NCI-H2196 (cell line): ENCODE measurements around the gene AJAP1.
A peak's percentile ranks its signal among the peaks of the same experiment; 100 is the strongest.

Source experiments
- DNase-seq: peaks from one replicate; lab custom pipeline; 2025; ENCODE audit not compliant: unreplicated experiment; lab: John Stamatoyannopoulos, UW

AJAP1 gene

GRCh38 chr1:4729090-4729471 lies 74.7 kb downstream of the AJAP1 start:
- DNase-seq = no peak

- no peak for DNase-seq
These were observed 75.7 kb downstream of the AJAP1 start for GRCh38 chr1:4730078-4730477.

GRCh38 chr1:4733446-4734177 lies 79.2 kb downstream of the AJAP1 start:
- DNase-seq = no peak

GRCh38 chr1:4734219-4734618 lies 79.8 kb downstream of the AJAP1 start:
- DNase-seq = no peak

- no peak for DNase-seq
These were observed 80.4 kb downstream of the AJAP1 start for GRCh38 chr1:4734791-4735190.

GRCh38 chr1:4736254-4736653 lies 81.8 kb downstream of the AJAP1 start:
- no peak for DNase-seq

- DNase-seq = no peak
These were observed 87.5 kb downstream of the AJAP1 start for GRCh38 chr1:4741876-4742423.

GRCh38 chr1:4743978-4744750 lies 89.8 kb downstream of the AJAP1 start:
- DNase-seq = no peak

GRCh38 chr1:4745560-4745959 lies 91.2 kb downstream of the AJAP1 start:
- peak; percentile 13 for DNase-seq

- no peak for DNase-seq
These were observed 95.0 kb downstream of the AJAP1 start for GRCh38 chr1:4749406-4749805.

- no peak for DNase-seq
These were observed 95.8 kb downstream of the AJAP1 start for GRCh38 chr1:4750177-4750576.

- no peak for DNase-seq
These were observed 97.7 kb downstream of the AJAP1 start for GRCh38 chr1:4752059-4752458.

GRCh38 chr1:4754816-4755215 lies 100.4 kb downstream of the AJAP1 start:
- DNase-seq = no peak

- no peak for DNase-seq
These were observed 101.0 kb downstream of the AJAP1 start for GRCh38 chr1:4755301-4755845.

- DNase-seq = no peak
These were observed 101.6 kb downstream of the AJAP1 start for GRCh38 chr1:4755864-4756504.

- DNase-seq = no peak
These were observed 102.6 kb downstream of the AJAP1 start for GRCh38 chr1:4756851-4757580.

- DNase-seq = no peak
These were observed 105.3 kb downstream of the AJAP1 start for GRCh38 chr1:4759671-4760070.

- DNase-seq = no peak
These were observed 105.7 kb downstream of the AJAP1 start for GRCh38 chr1:4760088-4760487.

- no peak for DNase-seq
These were observed 106.9 kb downstream of the AJAP1 start for GRCh38 chr1:4761324-4761723.

GRCh38 chr1:4762146-4762545 lies 107.7 kb downstream of the AJAP1 start:
- DNase-seq = no peak

GRCh38 chr1:4767308-4767707 lies 112.9 kb downstream of the AJAP1 start:
- no peak for DNase-seq
